Stimulated activated CD8-positive, alpha-beta memory T cell treated with anti-CD3 and anti-CD28 coated beads, Interleukin-12 subunit alpha, Interleukin-12 subunit beta, amount 100 ng/mL, for 4 hours (primary cell): Measurements from ENCODE around the gene LIPH.
"Not testable (repeated sequence)": the region's sequence is repeated elsewhere in the genome, so short reads cannot be mapped to it uniquely, and the experiment has no call there.

ENCODE experiments used
- DNase-seq: peaks from one replicate; pipeline ENCODE4 v3.0.0-alpha.2; 2020; ENCODE audit warnings: low read depth

Gene LIPH

GRCh38 chr3:185486394-185486793 lies 66.0 kb downstream of the LIPH start:
- no peak for DNase-seq

- DNase-seq, result no peak
Measured at GRCh38 chr3:185484296-185484695, 68.1 kb downstream of the LIPH start.

GRCh38 chr3:185479373-185479945 lies 72.9 kb downstream of the LIPH start:
- no peak for DNase-seq

GRCh38 chr3:185477316-185477715 lies 75.1 kb downstream of the LIPH start:
- DNase-seq, result no peak

- DNase-seq, result not testable (repeated sequence)
Measured at GRCh38 chr3:185474922-185475321, 77.5 kb downstream of the LIPH start.

- DNase-seq, result no peak
Measured at GRCh38 chr3:185473290-185473815, 79.0 kb downstream of the LIPH start.

GRCh38 chr3:185470323-185470722 lies 82.1 kb downstream of the LIPH start:
- no peak for DNase-seq

GRCh38 chr3:185469542-185469941 lies 82.8 kb downstream of the LIPH start:
- no peak for DNase-seq

GRCh38 chr3:185466123-185466522 lies 86.3 kb downstream of the LIPH start:
- not testable (repeated sequence) for DNase-seq

GRCh38 chr3:185465471-185465870 lies 86.9 kb downstream of the LIPH start:
- DNase-seq, result no peak

- DNase-seq, result no peak
Measured at GRCh38 chr3:185460719-185461350, 91.6 kb downstream of the LIPH start.

- DNase-seq, result no peak
Measured at GRCh38 chr3:185460309-185460708, 92.1 kb downstream of the LIPH start.

GRCh38 chr3:185457376-185457775 lies 95.0 kb downstream of the LIPH start:
- DNase-seq, result no peak
